ENCODE data around the gene FERMT2. TPM values are rescaled to one million over a fixed set of nuclear protein-coding genes. Genes with fewer than 3 reads are reported as not detected.
A peak's percentile ranks its signal among the peaks of the same experiment; 100 is the strongest.

Gene FERMT2
- total RNA-seq: under 1 TPM; 0.62 to 0.78 TPM

GRCh38 chr14:52950898-52951680, at the start of gene FERMT2:
FERMT2 (minus strand) TSS chr14:52951050; CDS start chr14:52950568, 482 bp downstream.
- no peaks in the 10 kb centered on the region for H3K9me3 Mint-ChIP-seq
- ATAC-seq (peak; percentile 81 to 90), DNase-seq (ENCODE audit: low spot score) (peak; percentile 65)
- peak within 1 kb of the TSS in 1 of 2 donors; percentile 67 for H3K27ac Mint-ChIP-seq
- H3K4me1 Mint-ChIP-seq (ENCODE audit: low read depth in 2 of 2): peaks cover 17 to 23% of the 10 kb centered on the region in 2 donors
- no peaks in the 10 kb centered on the region for H3K36me3 Mint-ChIP-seq
- peak within 1 kb of the TSS; percentile 85 for H3K4me3 Mint-ChIP-seq
- H3K27me3 Mint-ChIP-seq: peaks cover 30 to 49% of the 10 kb centered on the region in 2 donors

DNA sequence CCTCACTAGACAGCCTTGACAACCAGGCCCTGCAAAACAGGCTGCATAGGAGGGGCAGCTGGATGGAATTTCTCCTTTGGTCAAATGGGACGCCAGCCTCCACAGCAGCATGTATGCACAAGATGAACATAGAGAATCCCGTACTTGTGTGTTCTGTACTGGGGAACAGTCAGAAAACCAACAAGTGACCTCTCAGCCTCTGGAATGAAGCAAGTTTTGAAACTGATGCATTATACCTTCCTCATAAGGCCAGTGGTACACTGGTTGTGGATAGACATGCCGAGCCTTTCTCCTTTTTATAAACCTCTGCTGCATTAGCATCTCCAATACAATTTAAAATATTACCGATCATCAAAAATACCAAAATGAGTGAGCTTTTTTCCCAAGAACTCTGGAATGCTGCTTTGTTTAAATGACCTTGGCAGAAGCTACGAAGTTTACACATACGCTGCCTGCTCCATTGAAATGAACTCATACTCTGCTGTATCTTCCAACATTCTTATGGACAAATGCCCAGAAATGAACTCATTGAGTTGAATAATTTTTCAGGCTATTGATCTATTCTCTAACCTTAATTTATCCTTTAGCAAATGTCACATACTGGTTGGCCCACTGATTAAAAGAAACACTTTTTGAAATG, 47.6 kb upstream of the FERMT2 start:
- Mint-ChIP-seq H3K36me3 (no peaks in the 10 kb centered on the region), H3K9me3 (no peaks in the 10 kb centered on the region), H3K4me3 (no peak overlapping the region), H3K27ac (no peak overlapping the region), H3K4me1 (ENCODE audit: low read depth in 2 of 2) (peaks cover 12% of the 10 kb centered on the region in 2 donors), H3K27me3 (peaks cover 2 to 9% of the 10 kb centered on the region in 2 donors)
- no peak for ATAC-seq
- no peak for DNase-seq (ENCODE audit: low spot score)

DNA sequence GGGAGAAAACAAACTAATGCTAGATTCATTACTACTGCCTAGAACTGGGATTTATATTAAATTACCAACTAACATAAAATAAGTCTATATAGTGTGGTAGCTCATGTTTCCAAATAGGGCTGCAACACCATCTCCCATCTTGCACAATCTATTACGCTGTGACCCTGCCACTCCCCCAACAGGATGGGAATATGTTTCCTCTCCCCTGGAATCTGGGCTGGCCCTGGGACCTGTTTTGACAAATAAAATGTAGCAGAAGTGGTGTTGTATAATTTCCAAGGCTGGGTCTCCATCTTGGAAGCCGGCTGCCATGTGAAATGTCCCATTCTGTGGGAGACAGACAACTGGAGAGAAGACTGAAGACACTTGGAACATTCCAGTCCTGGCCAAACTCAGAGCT, 45.6 kb upstream of the FERMT2 start:
- Mint-ChIP-seq H3K9me3 (no peaks in the 10 kb centered on the region), H3K27ac (no peak overlapping the region), H3K27me3 (peaks cover 11 to 26% of the 10 kb centered on the region in 2 donors), H3K36me3 (no peaks in the 10 kb centered on the region), H3K4me3 (no peak overlapping the region), H3K4me1 (ENCODE audit: low read depth in 2 of 2) (peaks cover 12% of the 10 kb centered on the region in 2 donors)
- DNase-seq (ENCODE audit: low spot score): no peak
- ATAC-seq: no peak

DNA sequence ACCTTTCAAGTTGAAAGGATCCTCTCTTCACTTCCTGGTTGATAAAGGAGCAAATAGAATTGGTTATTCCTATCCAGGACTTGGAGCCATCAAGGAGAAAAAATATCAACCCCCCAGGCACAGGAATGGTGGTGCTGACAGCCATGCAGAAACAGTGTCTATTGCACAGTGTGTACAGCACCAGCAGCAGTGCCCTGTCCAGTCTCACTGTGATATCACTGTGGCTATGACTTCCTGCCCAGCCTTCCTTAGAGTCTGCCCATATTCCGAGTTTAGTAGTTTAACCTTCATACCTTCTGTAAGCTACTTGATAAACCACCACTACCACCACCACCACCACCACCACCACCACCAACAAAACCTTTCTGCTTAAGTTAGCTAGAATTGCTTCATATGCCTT, 45.1 kb upstream of the FERMT2 start:
- no peaks in the 10 kb centered on the region for H3K36me3 Mint-ChIP-seq
- no peaks in the 10 kb centered on the region for H3K9me3 Mint-ChIP-seq
- H3K4me3 Mint-ChIP-seq: no peak overlapping the region
- no peak overlapping the region for H3K27ac Mint-ChIP-seq
- H3K4me1 Mint-ChIP-seq (ENCODE audit: low read depth in 2 of 2): peaks cover 12% of the 10 kb centered on the region in 2 donors
- peaks cover 15 to 26% of the 10 kb centered on the region in 2 donors for H3K27me3 Mint-ChIP-seq
- DNase-seq (ENCODE audit: low spot score): no peak
- peak in 1 of 2 donors; percentile 62 for ATAC-seq

DNA sequence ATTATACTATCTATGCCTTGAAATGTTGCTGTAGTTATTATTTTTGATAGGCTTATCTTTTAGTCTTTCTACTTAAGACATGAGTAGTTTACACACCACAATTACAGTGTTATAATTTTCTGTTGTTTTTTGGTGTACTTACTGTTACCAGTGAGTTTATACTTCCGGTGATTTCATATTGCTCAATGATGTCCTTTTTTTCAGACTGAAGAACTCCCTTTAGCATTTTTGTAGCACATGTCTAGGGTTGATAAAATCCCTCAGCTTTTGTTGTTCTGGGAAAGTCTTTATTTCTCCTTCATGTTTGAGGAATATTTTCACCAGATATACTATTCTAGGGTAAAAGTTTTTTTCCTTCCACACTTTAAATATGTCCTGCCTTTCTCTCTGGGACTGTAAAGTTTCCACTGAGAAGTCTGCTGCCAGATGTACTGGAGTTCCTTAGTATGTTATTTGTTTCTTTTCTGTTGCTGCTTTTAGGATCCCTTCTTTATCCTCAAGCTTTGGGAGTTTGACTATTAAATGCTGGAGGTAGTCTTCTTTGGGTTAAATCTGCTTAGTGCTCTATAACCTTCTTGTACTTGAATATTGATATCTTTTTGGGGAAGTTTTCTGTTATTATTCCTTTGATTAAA, 41.5 kb upstream of the FERMT2 start:
- ATAC-seq (no peak), DNase-seq (ENCODE audit: low spot score) (no peak)
- peaks cover 12% of the 10 kb centered on the region in 2 donors for H3K4me1 Mint-ChIP-seq (ENCODE audit: low read depth in 2 of 2)
- no peaks in the 10 kb centered on the region for H3K36me3 Mint-ChIP-seq
- peaks cover 17 to 33% of the 10 kb centered on the region in 2 donors for H3K27me3 Mint-ChIP-seq
- H3K4me3 Mint-ChIP-seq: no peak overlapping the region
- H3K27ac Mint-ChIP-seq: no peak overlapping the region
- H3K9me3 Mint-ChIP-seq: no peaks in the 10 kb centered on the region

- Mint-ChIP-seq H3K4me1 (ENCODE audit: low read depth in 2 of 2) (no peaks in the 10 kb centered on the region), H3K9me3 (no peaks in the 10 kb centered on the region), H3K4me3 (no peak overlapping the region), H3K27ac (no peak overlapping the region), H3K36me3 (no peaks in the 10 kb centered on the region), H3K27me3 (peaks cover 19 to 38% of the 10 kb centered on the region in 2 donors)
- DNase-seq (ENCODE audit: low spot score): no peak
- no peak for ATAC-seq
These were observed 37.3 kb upstream of the FERMT2 start for GRCh38 chr14:52988139-52988538.

GRCh38 chr14:52987514-52987913, 36.7 kb upstream of the FERMT2 start:
- ATAC-seq: no peak
- Mint-ChIP-seq H3K4me1 (ENCODE audit: low read depth in 2 of 2) (no peaks in the 10 kb centered on the region), H3K27me3 (peaks cover 14 to 32% of the 10 kb centered on the region in 2 donors), H3K4me3 (no peak overlapping the region), H3K36me3 (no peaks in the 10 kb centered on the region), H3K9me3 (no peaks in the 10 kb centered on the region), H3K27ac (no peak overlapping the region)
- DNase-seq (ENCODE audit: low spot score): no peak

GRCh38 chr14:52987042-52987441, 36.2 kb upstream of the FERMT2 start:
- ATAC-seq: no peak
- H3K9me3 Mint-ChIP-seq: no peaks in the 10 kb centered on the region
- peaks cover 13 to 27% of the 10 kb centered on the region in 2 donors for H3K27me3 Mint-ChIP-seq
- no peak overlapping the region for H3K27ac Mint-ChIP-seq
- DNase-seq (ENCODE audit: low spot score): no peak
- H3K4me3 Mint-ChIP-seq: no peak overlapping the region
- no peaks in the 10 kb centered on the region for H3K4me1 Mint-ChIP-seq (ENCODE audit: low read depth in 2 of 2)
- H3K36me3 Mint-ChIP-seq: no peaks in the 10 kb centered on the region

DNA sequence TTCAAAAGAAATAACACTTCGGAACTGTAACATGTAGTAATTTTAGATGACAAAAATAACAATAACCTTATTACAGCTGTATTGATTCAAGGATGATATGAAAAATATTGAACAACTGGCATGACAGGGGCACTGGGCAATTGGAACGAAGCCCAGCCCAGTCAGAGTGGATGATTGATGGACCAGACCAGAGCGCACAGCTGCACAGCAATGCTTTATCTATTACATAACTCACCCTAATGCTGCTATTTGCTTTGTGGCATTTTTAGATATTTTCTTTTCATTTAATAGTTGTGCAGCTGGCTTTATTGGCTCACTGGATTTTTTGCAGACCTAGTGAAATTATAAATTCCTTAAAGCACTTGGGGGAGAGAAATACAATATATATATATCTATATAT, 26.9 kb upstream of the FERMT2 start:
- Mint-ChIP-seq H3K27me3 (peaks cover 0 to 6% of the 10 kb centered on the region in 2 donors), H3K9me3 (no peaks in the 10 kb centered on the region), H3K36me3 (peaks cover under 1% of the 10 kb centered on the region), H3K4me1 (ENCODE audit: low read depth in 2 of 2) (no peaks in the 10 kb centered on the region), H3K27ac (no peak overlapping the region), H3K4me3 (no peak overlapping the region)
- DNase-seq (ENCODE audit: low spot score) (no peak), ATAC-seq (no peak)

DNA sequence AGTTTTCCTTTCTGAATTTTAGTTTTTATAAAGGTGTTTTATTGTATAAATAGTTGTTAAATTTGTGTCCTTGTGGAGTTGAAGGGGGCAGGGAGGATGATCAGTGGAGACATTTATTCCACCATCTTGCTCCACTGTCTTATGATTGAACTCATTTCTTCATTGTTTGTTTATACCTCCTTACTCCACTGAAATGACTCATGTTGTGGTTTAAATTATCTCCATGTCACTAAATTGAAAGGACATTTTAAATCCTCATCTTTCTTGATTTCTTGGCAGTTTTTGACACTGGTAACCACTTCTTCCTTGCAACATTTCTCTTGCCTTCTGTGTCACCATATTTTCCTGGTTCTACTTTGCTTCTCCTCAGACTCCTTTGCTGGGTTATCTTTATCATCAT, 23.6 kb upstream of the FERMT2 start:
- H3K36me3 Mint-ChIP-seq: peaks cover 13% of the 10 kb centered on the region
- H3K27ac Mint-ChIP-seq: no peak overlapping the region
- H3K9me3 Mint-ChIP-seq: peaks cover 4% of the 10 kb centered on the region
- DNase-seq (ENCODE audit: low spot score) (no peak), ATAC-seq (no peak)
- H3K4me1 Mint-ChIP-seq (ENCODE audit: low read depth in 2 of 2): no peaks in the 10 kb centered on the region
- H3K27me3 Mint-ChIP-seq: peaks cover 22 to 25% of the 10 kb centered on the region in 2 donors
- no peak overlapping the region for H3K4me3 Mint-ChIP-seq

GRCh38 chr14:52961060-52961639, 10.3 kb upstream of the FERMT2 start:
- Mint-ChIP-seq H3K4me1 (ENCODE audit: low read depth in 2 of 2) (peaks cover 0 to 15% of the 10 kb centered on the region in 2 donors), H3K9me3 (no peaks in the 10 kb centered on the region), H3K36me3 (no peaks in the 10 kb centered on the region), H3K27ac (no peak overlapping the region), H3K27me3 (no peaks in the 10 kb centered on the region), H3K4me3 (no peak overlapping the region)
- ATAC-seq (peak; percentile 68 to 71), DNase-seq (ENCODE audit: low spot score) (no peak)

DNA sequence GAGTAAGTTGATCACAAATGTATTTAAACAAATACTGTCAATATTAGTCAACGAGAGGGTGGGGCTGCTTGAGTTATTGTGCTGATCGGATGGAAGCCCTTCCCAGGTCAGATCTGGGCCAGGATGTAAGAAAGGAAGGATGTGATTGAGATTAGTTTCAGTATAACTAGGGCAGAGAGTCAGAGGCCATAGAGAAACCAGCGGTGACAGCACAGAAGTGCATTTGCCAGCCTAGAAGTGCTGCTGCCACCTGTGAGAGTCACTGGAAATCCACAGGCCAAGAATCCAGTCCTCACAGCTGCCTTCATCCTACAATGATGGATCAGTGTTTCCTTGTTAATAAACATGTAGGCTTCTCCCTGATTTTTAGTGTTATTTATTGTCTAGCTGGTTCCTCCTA, 9.8 kb upstream of the FERMT2 start:
- Mint-ChIP-seq H3K27ac (no peak overlapping the region), H3K4me1 (ENCODE audit: low read depth in 2 of 2) (peaks cover 0 to 15% of the 10 kb centered on the region in 2 donors), H3K9me3 (no peaks in the 10 kb centered on the region), H3K4me3 (no peak overlapping the region), H3K27me3 (no peaks in the 10 kb centered on the region), H3K36me3 (no peaks in the 10 kb centered on the region)
- ATAC-seq (no peak), DNase-seq (ENCODE audit: low spot score) (no peak)

- Mint-ChIP-seq H3K27ac (no peak overlapping the region), H3K9me3 (no peaks in the 10 kb centered on the region), H3K27me3 (peaks cover 17 to 30% of the 10 kb centered on the region in 2 donors), H3K4me3 (no peak overlapping the region), H3K36me3 (no peaks in the 10 kb centered on the region), H3K4me1 (ENCODE audit: low read depth in 2 of 2) (peaks cover 9 to 12% of the 10 kb centered on the region in 2 donors)
- ATAC-seq: no peak
- DNase-seq (ENCODE audit: low spot score): no peak
These were observed 3.7 kb upstream of the FERMT2 start for GRCh38 chr14:52954346-52955214.
